AG09309 (cell line): Measurements from ENCODE around the gene ZBP1.

Experiments
- DNase-seq: peaks from one replicate; pipeline ENCODE4 v3.0.0-alpha.2; 2010; ENCODE audit warnings: low read depth
- H3K4me3 ChIP-seq: 2 replicates; pipeline ENCODE4 v1.5.1; 2011; ENCODE audit warnings: mild to moderate bottlenecking, low read depth, low read length, moderate library complexity; ENCODE audit not compliant: control insufficient read depth
- TF ChIP-seq, protein P1 (sequence below): IDR thresholded peaks from 2 replicates; pipeline ENCODE4 v1.5.1; 2011; ENCODE audit warnings: mild to moderate bottlenecking, low read depth, low read length, inconsistent platforms; ENCODE audit not compliant: insufficient read depth, control insufficient read depth; ENCODE audit errors: missing control alignments

The ZBP1 gene

DNA sequence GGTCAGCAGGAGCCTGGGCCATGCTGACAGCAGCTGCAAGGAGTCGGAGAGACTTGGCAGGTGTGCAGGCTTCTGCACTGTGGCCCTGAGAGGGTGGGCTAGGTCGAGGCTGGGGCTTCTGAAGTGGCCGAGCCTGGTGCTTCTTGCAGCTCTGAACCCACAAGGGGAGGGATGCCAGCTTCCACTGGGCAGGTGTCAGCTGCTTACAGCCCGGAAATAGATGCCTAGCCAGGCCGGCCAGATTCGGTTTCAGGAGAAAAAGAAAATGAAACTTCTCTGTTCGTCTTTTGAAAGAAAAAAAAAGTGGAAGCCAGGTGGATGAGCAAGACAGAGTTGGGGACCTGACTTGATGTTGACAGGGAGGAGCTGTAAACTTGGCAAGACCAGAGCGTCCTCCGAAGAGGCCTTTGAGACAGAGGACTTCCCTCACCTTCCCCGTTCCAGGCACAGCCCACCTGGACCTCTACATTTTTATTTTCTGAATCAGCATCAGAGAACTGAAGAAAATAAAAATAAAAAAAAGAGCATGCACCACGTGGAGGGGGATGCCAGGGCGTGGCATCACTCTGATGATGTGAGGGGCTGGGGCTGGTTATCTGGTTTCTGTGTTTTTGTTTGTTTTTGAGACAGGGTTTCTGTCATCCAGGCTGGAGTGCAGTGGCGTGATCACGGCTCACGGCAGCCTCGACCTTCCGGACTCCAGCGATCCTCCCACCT is at the start of gene ZBP1:
Gene ZBP1 (minus strand): TSS at position 153 of the 717 bp plus-strand sequence. CDS start 131 bp downstream, at position 22.
- no peak within 1 kb of the TSS for H3K4me3 ChIP-seq
- DNase-seq: no peak
- TF ChIP-seq, protein P1, sequence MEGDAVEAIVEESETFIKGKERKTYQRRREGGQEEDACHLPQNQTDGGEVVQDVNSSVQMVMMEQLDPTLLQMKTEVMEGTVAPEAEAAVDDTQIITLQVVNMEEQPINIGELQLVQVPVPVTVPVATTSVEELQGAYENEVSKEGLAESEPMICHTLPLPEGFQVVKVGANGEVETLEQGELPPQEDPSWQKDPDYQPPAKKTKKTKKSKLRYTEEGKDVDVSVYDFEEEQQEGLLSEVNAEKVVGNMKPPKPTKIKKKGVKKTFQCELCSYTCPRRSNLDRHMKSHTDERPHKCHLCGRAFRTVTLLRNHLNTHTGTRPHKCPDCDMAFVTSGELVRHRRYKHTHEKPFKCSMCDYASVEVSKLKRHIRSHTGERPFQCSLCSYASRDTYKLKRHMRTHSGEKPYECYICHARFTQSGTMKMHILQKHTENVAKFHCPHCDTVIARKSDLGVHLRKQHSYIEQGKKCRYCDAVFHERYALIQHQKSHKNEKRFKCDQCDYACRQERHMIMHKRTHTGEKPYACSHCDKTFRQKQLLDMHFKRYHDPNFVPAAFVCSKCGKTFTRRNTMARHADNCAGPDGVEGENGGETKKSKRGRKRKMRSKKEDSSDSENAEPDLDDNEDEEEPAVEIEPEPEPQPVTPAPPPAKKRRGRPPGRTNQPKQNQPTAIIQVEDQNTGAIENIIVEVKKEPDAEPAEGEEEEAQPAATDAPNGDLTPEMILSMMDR: no peak

GRCh38 chr20:57669632-57670031 is 49.4 kb upstream of the ZBP1 start:
- TF ChIP-seq, protein P1: no peak
- H3K4me3 ChIP-seq: no peak overlapping the region
- DNase-seq: no peak

DNA sequence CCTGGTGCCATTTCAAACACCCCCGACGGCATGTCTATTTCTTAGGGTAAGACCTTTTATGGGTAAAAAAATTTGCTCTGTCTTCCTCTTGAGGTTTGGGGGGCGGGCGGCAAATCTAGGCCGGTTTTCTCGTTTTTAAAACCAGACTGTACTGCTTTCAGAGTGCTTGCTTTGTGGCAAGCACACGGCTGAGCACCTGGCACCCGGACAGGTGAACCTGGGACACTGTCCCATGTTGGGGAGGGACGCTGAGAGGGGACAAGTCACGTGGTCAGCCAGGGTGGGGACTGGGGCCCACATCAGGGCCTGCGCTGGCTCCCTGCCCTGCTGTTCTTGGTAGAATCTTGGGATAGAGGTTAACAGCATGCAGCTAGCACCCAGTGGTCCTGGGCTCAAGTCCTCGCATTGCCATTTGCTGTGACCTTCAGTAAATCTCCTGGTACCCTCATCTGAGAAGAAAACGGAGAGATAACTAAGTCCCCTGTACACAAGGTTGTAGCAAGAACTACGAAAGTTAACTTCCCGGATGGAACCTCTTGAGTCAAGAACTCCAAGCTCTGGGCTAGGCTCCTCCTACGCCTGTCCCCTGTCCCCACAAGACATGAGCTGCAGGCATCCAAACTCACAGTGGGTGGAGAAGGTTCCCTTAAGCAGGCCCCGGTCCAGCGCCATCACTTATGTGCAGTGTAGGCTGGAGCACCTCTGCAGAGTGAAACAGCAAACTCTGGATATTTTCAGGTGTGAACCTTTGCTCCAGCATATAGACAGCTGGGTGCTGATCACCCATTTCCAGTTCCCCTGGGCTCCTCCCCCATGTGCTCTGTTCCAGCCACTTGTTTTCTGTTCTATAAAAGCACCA is 47.9 kb upstream of the ZBP1 start:
- DNase-seq: no peak
- TF ChIP-seq, protein P1: no peak
- no peak overlapping the region for H3K4me3 ChIP-seq

DNA sequence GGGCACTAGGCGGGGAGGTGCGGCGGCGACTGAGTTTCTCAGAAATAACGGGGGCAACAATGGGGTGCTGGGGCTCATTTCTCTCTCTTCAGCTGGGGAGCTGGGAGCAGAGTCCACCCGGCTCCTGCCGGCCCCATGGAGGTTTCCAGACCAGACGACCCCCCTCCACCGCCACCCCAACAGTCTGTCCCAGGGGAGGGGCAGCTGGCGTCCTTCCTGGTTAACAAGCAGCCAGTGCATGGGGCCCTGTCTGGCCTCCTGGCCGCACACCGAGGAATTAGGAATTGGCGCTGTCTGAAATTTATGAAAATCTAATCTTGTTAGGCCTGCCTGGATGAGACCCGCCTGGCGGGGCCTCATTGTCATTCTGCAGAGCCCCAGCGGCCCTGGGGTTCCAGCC is 47.2 kb upstream of the ZBP1 start:
- DNase-seq: no peak
- TF ChIP-seq, protein P1: no peak
- no peak overlapping the region for H3K4me3 ChIP-seq

DNA sequence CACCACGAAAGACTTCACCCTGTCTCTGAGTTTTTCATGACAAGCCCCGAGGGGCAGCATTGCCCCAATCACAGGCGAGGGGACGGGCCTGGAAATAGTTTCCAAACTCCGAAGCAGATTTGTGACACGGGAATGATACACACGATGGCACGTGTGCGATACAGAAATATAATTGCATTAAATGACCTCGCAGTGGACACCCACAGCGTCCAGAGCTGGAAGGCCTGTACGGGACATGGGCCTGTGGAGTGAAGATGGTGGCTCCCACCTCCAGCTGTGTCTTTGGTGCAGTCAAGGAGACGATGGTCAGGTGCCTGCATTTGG is 46.6 kb upstream of the ZBP1 start:
- no peak overlapping the region for H3K4me3 ChIP-seq
- DNase-seq: no peak
- TF ChIP-seq, protein P1: no peak

DNA sequence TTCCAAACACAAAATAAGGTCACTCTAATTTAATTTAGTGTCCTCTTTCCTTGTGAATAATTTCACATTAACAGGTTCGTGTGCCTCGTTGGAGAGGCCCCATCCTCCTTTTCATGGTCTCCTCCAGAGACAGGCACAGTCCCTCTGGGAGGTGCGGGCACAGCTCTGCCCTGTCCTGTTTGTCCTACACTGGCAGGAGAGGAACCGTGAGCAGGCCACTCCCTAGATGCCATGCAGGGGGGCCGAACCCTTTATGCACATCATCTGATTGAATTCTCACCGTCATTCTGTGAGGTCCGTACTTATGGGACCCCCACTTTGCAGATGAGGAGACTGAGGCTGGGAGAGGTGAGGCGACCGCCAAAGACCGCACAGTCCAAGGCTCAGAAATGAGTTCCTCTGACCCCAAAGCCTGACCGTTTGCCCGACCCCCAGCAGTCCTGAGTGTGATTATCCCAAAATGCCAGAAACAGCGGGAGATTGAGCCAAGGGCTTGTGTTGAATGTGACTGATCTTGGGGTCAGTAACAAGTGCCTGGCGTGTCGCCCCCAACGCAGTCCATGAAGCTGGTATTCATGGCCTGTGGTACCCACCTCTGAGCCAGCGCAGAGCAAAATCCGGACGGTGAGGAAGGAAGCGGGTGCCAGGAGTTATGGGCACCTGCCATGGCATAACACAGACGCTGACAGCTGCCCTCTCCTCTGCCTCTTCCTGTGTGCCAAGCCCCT is 46.0 kb upstream of the ZBP1 start:
- no peak for DNase-seq
- no peak overlapping the region for H3K4me3 ChIP-seq
- TF ChIP-seq, protein P1: no peak
